Retinal pigment epithelial cell (primary cell): ENCODE measurements around the gene MPIG6B.

ENCODE experiments used
- DNase-seq: peaks from one replicate; pipeline ENCODE4 v3.0.0-alpha.2; 2010; ENCODE audit warnings: low read depth
- H3K4me3 ChIP-seq: 2 replicates; pipeline ENCODE4 v1.5.1; 2011; ENCODE audit warnings: mild to moderate bottlenecking, low read length, control low read depth, moderate library complexity
- TF ChIP-seq, protein P1 (sequence below): conservative IDR thresholded peaks from 2 replicates; pipeline ENCODE4 v1.5.1; 2011; ENCODE audit warnings: low read depth, low read length, control low read depth, inconsistent platforms

MPIG6B gene

GRCh38 chr6:31715022-31715958, 7.9 kb upstream of the MPIG6B start, which contains the start of gene LY6G6D:
Gene LY6G6D, plus strand, starts transcription at chr6:31715348. Its CDS starts 8 bp downstream, at chr6:31715356.
- H3K4me3 ChIP-seq = no peak within 1 kb of the TSS
- no peak for DNase-seq
- TF ChIP-seq, protein P1, sequence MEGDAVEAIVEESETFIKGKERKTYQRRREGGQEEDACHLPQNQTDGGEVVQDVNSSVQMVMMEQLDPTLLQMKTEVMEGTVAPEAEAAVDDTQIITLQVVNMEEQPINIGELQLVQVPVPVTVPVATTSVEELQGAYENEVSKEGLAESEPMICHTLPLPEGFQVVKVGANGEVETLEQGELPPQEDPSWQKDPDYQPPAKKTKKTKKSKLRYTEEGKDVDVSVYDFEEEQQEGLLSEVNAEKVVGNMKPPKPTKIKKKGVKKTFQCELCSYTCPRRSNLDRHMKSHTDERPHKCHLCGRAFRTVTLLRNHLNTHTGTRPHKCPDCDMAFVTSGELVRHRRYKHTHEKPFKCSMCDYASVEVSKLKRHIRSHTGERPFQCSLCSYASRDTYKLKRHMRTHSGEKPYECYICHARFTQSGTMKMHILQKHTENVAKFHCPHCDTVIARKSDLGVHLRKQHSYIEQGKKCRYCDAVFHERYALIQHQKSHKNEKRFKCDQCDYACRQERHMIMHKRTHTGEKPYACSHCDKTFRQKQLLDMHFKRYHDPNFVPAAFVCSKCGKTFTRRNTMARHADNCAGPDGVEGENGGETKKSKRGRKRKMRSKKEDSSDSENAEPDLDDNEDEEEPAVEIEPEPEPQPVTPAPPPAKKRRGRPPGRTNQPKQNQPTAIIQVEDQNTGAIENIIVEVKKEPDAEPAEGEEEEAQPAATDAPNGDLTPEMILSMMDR = no peak

- no peak for DNase-seq
- TF ChIP-seq, protein P1 = no peak
- H3K4me3 ChIP-seq = no peak overlapping the region
Measured at GRCh38 chr6:31717499-31718222, 5.5 kb upstream of the MPIG6B start.

- TF ChIP-seq, protein P1 = no peak
- H3K4me3 ChIP-seq = no peak overlapping the region
- DNase-seq = no peak
Measured at GRCh38 chr6:31718265-31718664, 4.9 kb upstream of the MPIG6B start.

GRCh38 chr6:31719001-31719400, 4.2 kb upstream of the MPIG6B start:
- H3K4me3 ChIP-seq = no peak overlapping the region
- DNase-seq = no peak
- TF ChIP-seq, protein P1 = no peak

DNA sequence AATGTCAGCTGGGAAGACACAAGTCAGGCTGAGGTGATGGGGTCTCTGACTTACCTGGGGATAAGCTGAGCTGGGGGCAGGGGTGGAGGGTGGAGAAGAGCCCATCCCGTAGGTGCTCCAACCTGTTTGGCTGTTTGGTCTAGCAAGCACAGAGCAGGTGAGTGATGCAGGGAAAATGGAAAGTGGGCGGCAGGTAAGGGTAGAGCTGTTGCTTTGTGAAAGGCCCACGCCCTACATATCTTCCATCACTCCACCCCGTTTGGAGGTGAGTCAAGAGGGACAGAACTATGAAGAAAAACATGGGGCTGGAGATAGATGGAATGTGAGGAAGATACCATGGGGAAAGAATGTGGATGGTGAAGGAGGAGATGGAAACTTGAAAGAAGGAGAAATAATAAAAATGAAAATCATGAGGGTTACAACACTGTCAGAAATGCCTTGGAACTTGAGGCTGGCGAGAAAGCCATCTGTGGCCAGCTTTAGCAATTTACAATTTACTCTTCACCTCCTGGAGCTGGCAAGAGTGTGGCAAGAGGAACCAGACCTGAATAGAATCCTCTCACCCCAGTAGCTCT, 2.9 kb upstream of the MPIG6B start:
- no peak overlapping the region for H3K4me3 ChIP-seq
- DNase-seq = no peak
- TF ChIP-seq, protein P1 = no peak

DNA sequence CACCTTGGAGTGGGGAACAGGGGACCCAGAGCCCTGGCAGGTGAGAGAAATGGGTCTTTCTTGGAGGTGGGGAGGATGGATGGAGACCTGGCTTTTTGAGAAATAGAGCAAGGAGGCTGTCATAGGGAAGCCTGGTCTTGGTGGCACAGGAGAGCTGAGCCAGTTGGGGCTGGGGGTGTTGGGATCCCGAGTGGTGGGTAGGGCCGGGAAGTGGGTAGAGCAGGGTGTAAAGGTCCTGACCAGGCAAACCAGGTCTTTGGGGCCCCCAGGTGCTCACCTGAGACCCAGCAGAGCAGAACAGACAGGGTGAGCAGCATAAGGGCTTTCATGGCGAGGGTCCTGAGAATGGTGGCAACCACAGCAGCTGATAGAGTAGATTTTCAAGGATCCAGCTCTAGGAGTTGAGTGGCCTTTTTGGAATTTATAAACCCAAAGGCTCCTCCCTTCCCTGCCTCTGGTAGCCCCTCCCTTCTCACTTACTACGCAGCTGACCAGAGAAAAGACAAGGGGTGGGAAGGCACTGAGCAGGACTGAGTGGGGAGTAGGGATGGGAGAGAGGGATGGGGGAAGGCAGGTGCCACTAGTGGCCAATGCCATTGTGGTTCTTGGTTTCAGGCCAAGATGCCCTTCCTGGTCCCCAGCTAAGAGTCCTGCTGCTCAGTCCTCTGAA, 1.7 kb upstream of the MPIG6B start, which contains the start of gene LY6G6C:
LY6G6C (minus strand) TSS at position 396 of the 670 bp plus-strand sequence; CDS start at position 329, 67 bp downstream.
- no peak for DNase-seq
- TF ChIP-seq, protein P1 = no peak
- H3K4me3 ChIP-seq = no peak within 1 kb of the TSS
